Adrenal gland (tissue), 5 donors: ENCODE results near the gene PRKCH.

Source experiments
- CTCF ChIP-seq, 6 experiments: fragments of 450-650 bp in 4 of 6; fragments of 200-600 bp in 2 of 6; sonication (generic) in 1 of 6; IDR thresholded peaks; 1 replicate in 5 of 6; 2 replicates in 1 of 6; pipeline versions ENCODE4 v1.5.1 to v1.8.0; 2016 to 2021; ENCODE audit warnings: antibody characterized with exemption in 6 of 6, mild to moderate bottlenecking in 2 of 6, moderate library complexity in 1 of 6
- POLR2A ChIP-seq, 2 donors: fragments of 450-650 bp; IDR thresholded peaks; one replicate each; pipeline ENCODE4 v1.6.1; 2017; ENCODE audit warnings: antibody characterized with exemption in 2 of 2, mild to moderate bottlenecking in 2 of 2, moderate library complexity in 1 of 2
- donor health status: DM: no; HTN: no; CAD: no.

- TF ChIP-seq CTCF (IDR thresholded peaks at IDR 0.05), result no peak
- no peak for TF ChIP-seq POLR2A (IDR thresholded peaks at IDR 0.05)
Observed at GRCh38 chr14:61287196-61287595, 34.2 kb upstream of the PRKCH start.
